Measurements from ENCODE around the gene KRTAP10-3.

Gene KRTAP10-3

DNA sequence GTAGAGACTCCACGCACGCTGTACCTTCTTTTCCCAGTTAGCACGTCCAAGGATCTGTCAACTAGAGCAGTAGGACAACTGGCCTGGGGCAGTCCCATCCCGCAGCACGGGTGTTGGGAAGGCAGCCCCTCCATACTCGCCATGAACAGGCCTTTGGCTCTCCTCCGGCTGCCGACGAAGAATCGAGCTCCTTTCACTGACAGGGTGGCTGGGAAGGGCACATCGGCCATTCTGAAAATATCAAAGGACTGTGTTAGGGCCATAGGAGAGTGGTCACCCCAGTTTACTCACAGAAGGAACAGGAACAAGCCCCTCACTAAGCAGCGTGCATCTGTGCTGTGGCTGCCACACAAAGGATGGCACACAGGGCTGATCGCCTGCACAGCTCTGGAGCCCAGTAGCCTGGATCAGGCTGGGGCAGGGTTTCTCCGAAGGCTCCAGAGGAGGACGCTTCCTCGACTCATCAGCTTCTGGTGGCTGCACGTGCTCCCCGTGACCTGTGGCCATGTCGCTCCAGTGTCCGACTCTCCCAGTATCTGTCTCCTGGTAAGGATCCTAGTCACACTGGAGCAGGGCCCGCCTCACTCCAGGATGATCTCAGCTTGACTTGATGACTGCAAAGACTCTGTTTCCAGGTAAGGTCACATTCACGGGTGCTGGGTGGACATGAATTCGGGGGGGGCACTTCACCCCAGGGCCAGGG is 27.5 kb downstream of the KRTAP10-3 start:
- H3K27me3 ChIP-seq (ENCODE audit: control insufficient read depth, insufficient read depth, low read length), result no peaks in the 10 kb centered on the region
- H3K9me3 ChIP-seq (ENCODE audit: control insufficient read depth, insufficient read depth, low read length), result no peaks in the 10 kb centered on the region
- no peak overlapping the region for H3K9ac ChIP-seq (ENCODE audit: low read depth, low read length)
- H3K36me3 ChIP-seq (ENCODE audit: control insufficient read depth, insufficient read depth, low read length), result no peaks in the 10 kb centered on the region
- no peak overlapping the region for H3K27ac ChIP-seq (ENCODE audit: low read depth, low read length)
- no peaks in the 10 kb centered on the region for H3K4me1 ChIP-seq (ENCODE audit: control insufficient read depth, insufficient read depth, low read length)
- H3K4me3 ChIP-seq (ENCODE audit: low read depth, low read length), result no peak overlapping the region

DNA sequence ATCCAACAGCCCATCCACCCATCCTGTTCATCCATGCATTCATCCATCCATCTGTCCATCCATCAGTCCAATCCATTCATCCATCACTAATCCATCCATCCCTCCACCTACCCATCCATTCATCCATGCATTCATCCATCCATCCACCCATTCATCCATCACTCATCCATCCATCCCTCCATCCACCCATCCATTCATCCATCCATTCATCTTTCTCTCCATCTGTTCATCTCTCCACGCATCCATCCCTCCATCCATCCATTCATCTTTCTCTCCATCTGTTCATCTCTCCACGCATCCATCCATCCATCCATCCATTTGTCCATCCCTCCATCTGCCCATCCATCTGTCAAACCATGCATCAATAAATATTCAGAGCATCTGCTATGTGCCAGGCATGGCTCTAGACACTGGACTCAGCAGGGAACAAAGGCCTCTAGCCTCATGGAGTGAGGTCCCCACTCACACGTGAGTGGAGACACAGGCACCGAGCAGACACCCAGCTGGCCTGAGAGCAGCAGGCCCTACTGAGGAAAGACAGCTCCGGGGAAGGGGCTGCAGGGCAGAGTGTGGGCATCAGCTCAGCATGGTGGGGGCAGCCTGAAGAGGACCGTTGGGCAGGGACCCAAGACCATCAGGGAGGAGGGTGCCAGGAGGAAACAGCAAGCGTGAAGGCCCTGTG is 28.2 kb downstream of the KRTAP10-3 start:
- no peaks in the 10 kb centered on the region for H3K9me3 ChIP-seq (ENCODE audit: control insufficient read depth, insufficient read depth, low read length)
- no peak overlapping the region for H3K4me3 ChIP-seq (ENCODE audit: low read depth, low read length)
- H3K36me3 ChIP-seq (ENCODE audit: control insufficient read depth, insufficient read depth, low read length), result no peaks in the 10 kb centered on the region
- no peaks in the 10 kb centered on the region for H3K27me3 ChIP-seq (ENCODE audit: control insufficient read depth, insufficient read depth, low read length)
- H3K9ac ChIP-seq (ENCODE audit: low read depth, low read length), result no peak overlapping the region
- H3K4me1 ChIP-seq (ENCODE audit: control insufficient read depth, insufficient read depth, low read length), result no peaks in the 10 kb centered on the region
- H3K27ac ChIP-seq (ENCODE audit: low read depth, low read length), result no peak overlapping the region

DNA sequence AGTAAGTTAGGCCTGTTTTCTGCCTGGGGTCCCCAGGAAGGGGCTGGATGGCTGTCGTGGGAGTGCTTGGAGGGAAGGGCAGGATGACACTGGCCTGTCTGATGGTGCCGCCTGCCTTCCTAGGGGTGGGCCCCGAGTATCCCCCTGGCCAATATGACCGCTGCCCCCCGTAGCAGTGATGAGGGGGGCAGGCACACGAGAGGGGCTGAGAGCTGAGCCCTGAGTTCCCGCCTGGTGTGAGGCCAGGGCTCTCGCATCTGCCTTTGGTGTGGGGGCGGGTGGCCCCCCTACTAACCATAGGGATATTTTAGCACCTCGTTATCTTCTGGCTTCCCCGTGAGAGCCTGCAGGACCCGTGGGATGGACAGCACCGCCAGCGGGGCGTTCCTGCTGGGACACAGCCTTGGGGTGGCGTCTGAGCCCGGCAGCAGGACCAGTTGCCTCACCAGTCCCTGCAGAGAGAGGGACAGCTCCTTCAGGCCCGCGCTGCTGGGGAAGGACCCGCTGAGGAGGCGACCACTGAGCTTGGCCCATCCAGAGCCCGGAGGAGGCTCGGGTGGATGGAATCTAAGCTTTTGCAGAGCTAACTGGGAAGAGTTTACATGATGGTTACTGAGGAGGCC is 29.0 kb downstream of the KRTAP10-3 start:
- H3K4me3 ChIP-seq (ENCODE audit: low read depth, low read length), result no peak overlapping the region
- no peak overlapping the region for H3K9ac ChIP-seq (ENCODE audit: low read depth, low read length)
- H3K4me1 ChIP-seq (ENCODE audit: control insufficient read depth, insufficient read depth, low read length), result no peaks in the 10 kb centered on the region
- H3K27me3 ChIP-seq (ENCODE audit: control insufficient read depth, insufficient read depth, low read length), result no peaks in the 10 kb centered on the region
- H3K36me3 ChIP-seq (ENCODE audit: control insufficient read depth, insufficient read depth, low read length), result no peaks in the 10 kb centered on the region
- no peak overlapping the region for H3K27ac ChIP-seq (ENCODE audit: low read depth, low read length)
- H3K9me3 ChIP-seq (ENCODE audit: control insufficient read depth, insufficient read depth, low read length), result no peaks in the 10 kb centered on the region

DNA sequence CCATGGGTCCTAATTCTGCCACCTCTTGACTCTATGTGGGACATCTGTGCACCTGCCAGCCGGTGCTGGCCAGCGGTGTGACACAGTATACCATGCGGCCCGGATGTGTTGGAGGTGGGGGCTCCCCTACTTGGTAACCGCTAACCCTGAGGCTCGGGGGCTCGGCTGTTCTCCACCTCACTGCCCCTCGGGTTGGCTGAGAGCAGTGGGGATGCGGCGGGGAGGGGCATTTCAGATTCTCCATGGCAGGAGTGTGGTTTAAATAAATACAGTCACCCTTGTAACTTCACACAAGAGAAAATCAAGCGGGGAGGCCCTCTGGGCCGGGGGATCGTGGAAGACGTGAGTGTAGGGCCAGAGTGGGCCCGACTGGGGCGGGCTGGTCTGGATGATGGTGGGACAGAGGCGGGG is 29.6 kb downstream of the KRTAP10-3 start:
- Histone ChIP-seq H3K4me1 (ENCODE audit: control insufficient read depth, insufficient read depth, low read length) (no peaks in the 10 kb centered on the region), H3K27ac (ENCODE audit: low read depth, low read length) (no peak overlapping the region), H3K9me3 (ENCODE audit: control insufficient read depth, insufficient read depth, low read length) (no peaks in the 10 kb centered on the region), H3K4me3 (ENCODE audit: low read depth, low read length) (no peak overlapping the region), H3K27me3 (ENCODE audit: control insufficient read depth, insufficient read depth, low read length) (no peaks in the 10 kb centered on the region), H3K9ac (ENCODE audit: low read depth, low read length) (no peak overlapping the region), H3K36me3 (ENCODE audit: control insufficient read depth, insufficient read depth, low read length) (no peaks in the 10 kb centered on the region)

DNA sequence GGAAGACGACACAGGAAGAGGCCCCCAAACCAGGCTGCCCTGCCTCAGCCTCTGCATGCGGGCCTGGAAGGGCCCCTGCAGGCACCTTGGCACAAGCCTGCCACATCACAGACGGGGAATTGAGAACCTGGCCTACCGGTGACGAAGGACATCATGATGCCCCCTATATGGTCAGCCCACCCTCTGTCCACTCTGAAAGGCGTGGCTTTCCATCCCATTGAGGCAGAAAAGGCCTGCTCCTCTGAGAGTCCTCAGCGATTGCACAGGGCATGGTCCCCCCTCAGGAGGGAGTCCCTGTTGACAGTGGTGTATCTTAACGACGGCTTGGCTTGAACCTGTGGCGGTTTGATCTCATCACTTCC is 30.0 kb downstream of the KRTAP10-3 start:
- H3K27me3 ChIP-seq (ENCODE audit: control insufficient read depth, insufficient read depth, low read length), result no peaks in the 10 kb centered on the region
- no peak overlapping the region for H3K4me3 ChIP-seq (ENCODE audit: low read depth, low read length)
- no peak overlapping the region for H3K27ac ChIP-seq (ENCODE audit: low read depth, low read length)
- no peaks in the 10 kb centered on the region for H3K36me3 ChIP-seq (ENCODE audit: control insufficient read depth, insufficient read depth, low read length)
- no peak overlapping the region for H3K9ac ChIP-seq (ENCODE audit: low read depth, low read length)
- H3K4me1 ChIP-seq (ENCODE audit: control insufficient read depth, insufficient read depth, low read length), result no peaks in the 10 kb centered on the region
- no peaks in the 10 kb centered on the region for H3K9me3 ChIP-seq (ENCODE audit: control insufficient read depth, insufficient read depth, low read length)

DNA sequence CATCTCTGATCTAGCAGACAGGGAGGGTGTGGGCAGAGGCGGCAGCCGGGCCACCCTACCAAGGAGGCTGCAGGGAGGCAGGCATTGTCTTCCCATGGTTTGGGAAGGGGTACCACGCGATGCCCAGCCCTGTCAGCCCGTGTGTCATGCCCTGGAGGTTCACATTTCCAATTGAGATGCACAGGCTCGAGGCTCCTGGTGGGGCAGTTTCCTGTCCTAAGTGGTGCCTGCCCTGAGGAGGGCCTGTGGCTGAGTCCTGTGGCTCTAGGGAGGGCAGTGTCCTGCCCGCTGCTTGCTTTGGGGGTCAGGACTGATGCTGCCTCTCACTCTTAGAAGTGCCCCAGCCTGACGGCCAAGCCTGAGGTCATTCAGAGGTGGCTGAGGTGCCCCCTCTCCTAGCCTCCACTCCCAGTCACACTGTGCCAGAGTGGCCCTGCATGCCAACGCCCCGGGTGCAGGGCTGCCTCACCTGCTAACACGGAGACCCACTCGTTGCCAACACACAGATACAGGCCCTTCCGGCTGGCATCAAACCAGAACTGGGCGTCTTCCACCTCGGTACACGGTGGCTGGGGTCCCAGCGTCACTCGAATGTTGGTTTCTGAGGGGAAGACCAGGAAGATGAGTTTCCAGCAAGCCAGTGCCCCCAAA is 30.5 kb downstream of the KRTAP10-3 start:
- no peak overlapping the region for H3K4me3 ChIP-seq (ENCODE audit: low read depth, low read length)
- H3K9ac ChIP-seq (ENCODE audit: low read depth, low read length), result no peak overlapping the region
- no peaks in the 10 kb centered on the region for H3K9me3 ChIP-seq (ENCODE audit: control insufficient read depth, insufficient read depth, low read length)
- no peaks in the 10 kb centered on the region for H3K4me1 ChIP-seq (ENCODE audit: control insufficient read depth, insufficient read depth, low read length)
- H3K36me3 ChIP-seq (ENCODE audit: control insufficient read depth, insufficient read depth, low read length), result no peaks in the 10 kb centered on the region
- H3K27ac ChIP-seq (ENCODE audit: low read depth, low read length), result no peak overlapping the region
- H3K27me3 ChIP-seq (ENCODE audit: control insufficient read depth, insufficient read depth, low read length), result no peaks in the 10 kb centered on the region

DNA sequence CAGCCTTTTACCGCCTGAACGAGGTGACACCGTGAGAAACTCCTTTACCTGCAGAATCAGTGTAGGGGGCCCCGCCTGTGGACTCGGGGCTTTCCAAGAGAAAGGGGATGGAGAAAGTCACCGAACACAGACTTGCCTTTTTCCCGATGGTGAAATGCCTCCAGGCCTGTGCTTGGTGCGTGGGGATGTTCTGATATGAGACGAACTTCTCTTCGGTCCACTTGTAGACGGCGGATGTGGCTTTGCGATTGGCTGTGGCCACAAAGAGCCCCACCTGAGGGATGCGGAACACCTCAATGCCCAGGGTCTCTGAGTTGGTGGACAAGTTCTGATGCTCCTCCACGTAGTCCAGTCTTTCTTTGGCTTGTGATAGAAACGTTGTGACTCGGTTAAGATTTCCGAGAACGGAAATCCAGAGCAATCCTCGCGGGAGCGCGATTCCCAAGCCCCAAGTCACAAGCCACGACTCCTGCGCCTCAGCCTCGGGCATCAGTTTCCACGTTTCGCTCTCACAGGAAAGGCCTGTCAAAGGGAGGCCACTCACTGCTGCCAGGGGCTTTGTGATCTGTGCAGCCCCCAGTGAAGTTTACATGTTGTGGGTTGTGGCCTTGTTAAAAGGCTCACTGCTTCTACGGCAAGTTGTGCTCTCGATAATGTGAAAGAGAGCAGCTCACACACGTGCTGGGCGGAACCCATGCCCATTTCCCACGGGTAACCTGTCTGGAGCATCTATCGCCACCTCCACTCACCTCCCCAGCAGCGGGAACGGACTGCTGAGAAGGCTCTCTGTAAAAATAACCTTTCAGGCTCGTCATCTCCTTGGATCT is 31.2 kb downstream of the KRTAP10-3 start:
- Histone ChIP-seq H3K9ac (ENCODE audit: low read depth, low read length) (no peak overlapping the region), H3K27me3 (ENCODE audit: control insufficient read depth, insufficient read depth, low read length) (no peaks in the 10 kb centered on the region), H3K9me3 (ENCODE audit: control insufficient read depth, insufficient read depth, low read length) (no peaks in the 10 kb centered on the region), H3K4me3 (ENCODE audit: low read depth, low read length) (no peak overlapping the region), H3K4me1 (ENCODE audit: control insufficient read depth, insufficient read depth, low read length) (no peaks in the 10 kb centered on the region), H3K36me3 (ENCODE audit: control insufficient read depth, insufficient read depth, low read length) (no peaks in the 10 kb centered on the region), H3K27ac (ENCODE audit: low read depth, low read length) (no peak overlapping the region)

DNA sequence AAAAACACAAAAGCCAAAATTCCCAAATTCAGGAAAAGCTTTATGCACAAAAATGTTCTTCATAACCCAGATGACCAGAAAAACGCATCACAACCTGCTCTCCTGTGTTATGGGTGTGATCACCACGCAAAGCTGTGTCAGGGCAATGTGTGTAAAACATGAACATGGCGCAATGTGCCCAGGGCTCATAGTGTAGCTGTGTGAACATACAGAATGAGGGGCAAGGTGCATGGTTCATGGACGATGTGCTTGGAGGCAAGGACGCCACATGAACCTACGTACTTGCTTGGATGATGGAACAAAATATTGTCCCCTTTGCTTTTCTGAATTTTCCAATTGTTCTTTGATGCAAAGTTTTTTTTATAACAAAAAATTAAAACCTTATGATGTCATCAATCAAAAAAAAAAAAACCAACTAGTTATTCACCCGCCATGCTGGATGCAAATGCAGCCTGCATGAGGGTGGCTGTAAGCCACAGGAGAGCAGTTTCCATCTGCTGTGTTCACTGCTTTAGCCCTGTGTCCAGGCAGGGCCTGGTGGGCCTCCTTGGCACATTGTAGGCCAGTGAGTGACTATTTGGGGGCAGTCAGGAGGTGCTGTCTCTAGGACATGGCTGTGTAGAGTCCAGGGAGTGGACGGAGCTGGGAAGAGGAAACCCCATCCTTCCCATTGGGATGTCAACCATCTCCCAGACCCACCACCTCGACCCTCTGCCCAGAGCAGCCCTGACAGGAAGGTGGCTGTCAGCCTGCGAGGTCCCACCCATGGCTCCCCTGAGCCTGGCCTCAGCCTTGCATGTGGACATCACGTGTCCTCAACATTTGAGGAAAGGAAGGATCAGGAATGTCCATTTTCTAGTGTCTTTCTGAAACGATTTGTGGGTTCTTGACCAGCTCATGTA is 32.2 kb downstream of the KRTAP10-3 start:
- H3K4me1 ChIP-seq (ENCODE audit: control insufficient read depth, insufficient read depth, low read length), result no peaks in the 10 kb centered on the region

DNA sequence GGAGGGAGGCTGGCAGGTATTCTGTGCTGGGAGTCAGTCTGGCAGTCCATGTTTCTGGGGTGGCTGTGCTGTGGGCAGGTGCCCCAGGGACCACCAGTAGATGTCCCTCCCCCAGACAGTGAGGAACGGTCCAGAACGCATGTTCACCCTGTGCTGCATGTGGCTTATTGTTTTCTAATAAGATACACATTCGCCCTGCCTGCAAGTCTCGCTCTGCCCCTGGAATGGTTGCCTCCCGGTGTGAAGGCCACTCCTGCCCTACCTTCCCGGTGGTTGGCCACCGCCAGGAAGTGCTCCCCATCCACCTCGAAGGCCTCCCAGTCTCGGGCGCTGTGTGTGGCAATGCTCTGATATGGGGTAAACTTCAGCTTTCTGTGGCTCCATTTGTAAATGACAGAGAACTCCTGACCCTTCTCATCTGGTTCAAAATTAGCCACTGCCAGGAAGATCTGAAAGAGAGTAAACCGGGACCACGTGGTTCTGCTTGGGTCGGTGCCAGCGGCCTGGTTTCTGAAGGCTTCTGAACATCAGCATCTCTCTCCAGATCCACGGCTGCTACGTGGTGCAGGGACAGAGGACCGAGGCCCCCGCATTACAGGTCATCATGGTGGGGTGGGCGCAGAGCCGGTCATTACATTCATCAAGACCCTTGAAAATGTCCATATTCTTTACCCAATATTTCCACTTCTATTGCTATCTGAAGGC is 33.1 kb downstream of the KRTAP10-3 start:
- Histone ChIP-seq H3K4me3 (ENCODE audit: low read depth, low read length) (no peak overlapping the region), H3K4me1 (ENCODE audit: control insufficient read depth, insufficient read depth, low read length) (no peaks in the 10 kb centered on the region), H3K36me3 (ENCODE audit: control insufficient read depth, insufficient read depth, low read length) (no peaks in the 10 kb centered on the region), H3K9ac (ENCODE audit: low read depth, low read length) (no peak overlapping the region), H3K27ac (ENCODE audit: low read depth, low read length) (no peak overlapping the region), H3K27me3 (ENCODE audit: control insufficient read depth, insufficient read depth, low read length) (no peaks in the 10 kb centered on the region), H3K9me3 (ENCODE audit: control insufficient read depth, insufficient read depth, low read length) (no peaks in the 10 kb centered on the region)

More for the DNA sequence above, 32.2 kb downstream of the KRTAP10-3 start:
- H3K9me3 ChIP-seq (ENCODE audit: control insufficient read depth, insufficient read depth, low read length), result no peaks in the 10 kb centered on the region
- no peak overlapping the region for H3K9ac ChIP-seq (ENCODE audit: low read depth, low read length)
- no peak overlapping the region for H3K27ac ChIP-seq (ENCODE audit: low read depth, low read length)
- H3K4me3 ChIP-seq (ENCODE audit: low read depth, low read length), result no peak overlapping the region
- H3K27me3 ChIP-seq (ENCODE audit: control insufficient read depth, insufficient read depth, low read length), result no peaks in the 10 kb centered on the region
- H3K36me3 ChIP-seq (ENCODE audit: control insufficient read depth, insufficient read depth, low read length), result no peaks in the 10 kb centered on the region
